DND-41 (cell line): Measurements from ENCODE around the gene TXLNB.
A peak's percentile ranks its signal among the peaks of the same experiment; 100 is the strongest.

Source experiments
- EZH2 ChIP-seq: IDR thresholded peaks from 3 replicates; pipeline ENCODE4 v1.6.1; 2012; ENCODE audit warnings: borderline replicate concordance, low read depth, mild to moderate bottlenecking, moderate library complexity, low read length, inconsistent platforms; ENCODE audit not compliant: severe bottlenecking
- TF ChIP-seq, protein P1 (sequence below): IDR thresholded peaks from 2 replicates; pipeline ENCODE4 v1.5.1; 2012; ENCODE audit warnings: borderline replicate concordance, low read length, moderate library complexity, mild to moderate bottlenecking; ENCODE audit not compliant: poor library complexity, severe bottlenecking; ENCODE audit errors: extremely low read depth

DNA sequence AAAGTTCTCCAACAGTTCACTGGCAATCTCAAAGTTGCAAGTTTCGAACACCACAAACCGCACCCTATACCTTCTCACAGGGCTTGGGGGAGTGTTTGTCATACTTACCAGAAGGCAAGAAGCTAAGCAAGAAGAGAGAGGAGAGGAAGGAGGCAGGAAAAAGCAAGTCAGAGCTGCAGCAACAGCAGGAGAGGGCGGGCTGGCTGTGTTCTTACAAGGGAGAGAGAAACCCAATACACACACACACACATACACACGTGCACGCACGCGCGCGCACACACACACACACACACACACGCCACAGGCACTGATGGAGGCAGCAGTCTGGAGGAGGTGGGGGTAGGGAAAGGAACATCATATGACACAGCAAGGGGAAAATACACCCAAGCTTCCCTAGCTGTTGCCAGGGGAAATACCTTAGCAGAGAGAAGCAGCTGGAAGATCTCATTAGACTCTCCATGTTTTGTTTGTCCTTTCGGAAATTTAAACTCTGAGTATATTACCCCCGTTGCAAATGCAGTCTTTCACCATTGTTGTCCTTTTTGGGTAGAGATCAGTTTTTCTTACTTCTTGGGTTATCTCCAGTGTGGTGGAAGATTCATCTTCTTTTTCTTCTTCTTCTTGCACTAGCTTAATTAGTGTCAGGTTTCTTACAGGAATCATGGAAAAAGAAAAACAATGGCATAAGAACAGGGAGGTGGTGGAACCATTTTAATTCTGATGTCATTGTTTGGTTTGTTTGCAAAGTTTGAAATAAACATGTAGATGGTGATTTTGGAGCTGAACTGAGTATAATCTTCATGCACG, at the start of gene TXLNB:
- TF ChIP-seq EZH2 = no peak
- TF ChIP-seq, protein P1, sequence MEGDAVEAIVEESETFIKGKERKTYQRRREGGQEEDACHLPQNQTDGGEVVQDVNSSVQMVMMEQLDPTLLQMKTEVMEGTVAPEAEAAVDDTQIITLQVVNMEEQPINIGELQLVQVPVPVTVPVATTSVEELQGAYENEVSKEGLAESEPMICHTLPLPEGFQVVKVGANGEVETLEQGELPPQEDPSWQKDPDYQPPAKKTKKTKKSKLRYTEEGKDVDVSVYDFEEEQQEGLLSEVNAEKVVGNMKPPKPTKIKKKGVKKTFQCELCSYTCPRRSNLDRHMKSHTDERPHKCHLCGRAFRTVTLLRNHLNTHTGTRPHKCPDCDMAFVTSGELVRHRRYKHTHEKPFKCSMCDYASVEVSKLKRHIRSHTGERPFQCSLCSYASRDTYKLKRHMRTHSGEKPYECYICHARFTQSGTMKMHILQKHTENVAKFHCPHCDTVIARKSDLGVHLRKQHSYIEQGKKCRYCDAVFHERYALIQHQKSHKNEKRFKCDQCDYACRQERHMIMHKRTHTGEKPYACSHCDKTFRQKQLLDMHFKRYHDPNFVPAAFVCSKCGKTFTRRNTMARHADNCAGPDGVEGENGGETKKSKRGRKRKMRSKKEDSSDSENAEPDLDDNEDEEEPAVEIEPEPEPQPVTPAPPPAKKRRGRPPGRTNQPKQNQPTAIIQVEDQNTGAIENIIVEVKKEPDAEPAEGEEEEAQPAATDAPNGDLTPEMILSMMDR = peak; percentile 49
